Lung (tissue), 12 donors: Measurements from ENCODE around the gene TP53I3. TPM values are rescaled to one million over a fixed set of nuclear protein-coding genes. Genes with fewer than 3 reads are reported as not detected.
"Not testable (repeated sequence)": the region's sequence is repeated elsewhere in the genome, so short reads cannot be mapped to it uniquely, and the experiment has no call there.

Experiments used
- ATAC-seq: fragments of 200-7000 bp; cut with Tn5 transposase; one replicate; pipeline ENCODE4 v1.9.1; 2020; ENCODE audit warnings: moderate number of reproducible peaks; ENCODE audit not compliant: insufficient read depth, low FRiP score
- DNase-seq, 3 donors: peaks; one replicate each; pipeline ENCODE4 v3.0.0-alpha.2; 2013 to 2017
- H3K27ac ChIP-seq, 2 donors: one replicate each; pipeline ENCODE4 v1.5.1; 2013; ENCODE audit warnings: mild to moderate bottlenecking in 2 of 2, moderate library complexity in 2 of 2, control low read depth in 1 of 2, inconsistent platforms in 1 of 2, low read depth in 1 of 2, low read length in 1 of 2
- H3K27me3 ChIP-seq, 3 donors: one replicate each; pipeline ENCODE4 v1.5.1; 2013; ENCODE audit warnings: low read length in 2 of 3; ENCODE audit not compliant: control insufficient read depth in 3 of 3, insufficient read depth in 3 of 3
- H3K36me3 ChIP-seq, 4 donors: one replicate each; pipeline ENCODE4 v1.5.1; 2013; ENCODE audit warnings: low read length in 4 of 4, mild to moderate bottlenecking in 1 of 4, moderate library complexity in 1 of 4; ENCODE audit not compliant: control insufficient read depth in 4 of 4, insufficient read depth in 4 of 4
- H3K4me1 ChIP-seq, 5 donors: one replicate each; pipeline ENCODE4 v1.5.1; 2013; ENCODE audit warnings: low read length in 5 of 5, mild to moderate bottlenecking in 2 of 5, moderate library complexity in 1 of 5; ENCODE audit not compliant: control insufficient read depth in 5 of 5, insufficient read depth in 5 of 5
- H3K4me3 ChIP-seq: one replicate; pipeline ENCODE4 v1.5.1; 2013; ENCODE audit warnings: mild to moderate bottlenecking, control low read depth, moderate library complexity
- H3K9ac ChIP-seq, 2 donors: one replicate each; pipeline ENCODE4 v1.5.1; 2013; ENCODE audit warnings: low read length in 2 of 2, control low read depth in 1 of 2; ENCODE audit not compliant: insufficient read depth in 1 of 2
- H3K9me3 ChIP-seq, 4 donors: one replicate each; pipeline ENCODE4 v1.5.1; 2013; ENCODE audit warnings: low read length in 3 of 4, mild to moderate bottlenecking in 1 of 4, moderate library complexity in 1 of 4; ENCODE audit not compliant: control insufficient read depth in 4 of 4, insufficient read depth in 3 of 4
- CTCF ChIP-seq: IDR thresholded peaks from 2 replicates; pipeline ENCODE4 v1.5.1; 2012; ENCODE audit warnings: mild to moderate bottlenecking; ENCODE audit errors: control extremely low read depth, extremely low read depth
- WGBS, 2 donors: extraction: QIAGEN DNeasy Blood & Tissue Kit; methylation state at CpG; one replicate each; pipeline ENCODE4 v1.1.7; 2013; 5-methylcytosine and 5-hydroxymethylcytosine counted together
- polyA plus RNA-seq, 2 donors: library from polyadenylated mRNA; stranded (reverse); fragments of 200-250 nt; gene quantifications; one replicate each; pipeline ENCODE4 v1.2.1, GENCODE V29; 2013
- total RNA-seq, 2 donors: library from RNA; depleted of rRNA in 1 of 2; stranded (reverse); fragments of >200 nt in 1 of 2; gene quantifications; one replicate each; pipeline ENCODE4 v1.2.1, GENCODE V29; 2014 to 2021
- donor health status: control.
- donor health status: control.
- donor health status: Bipolar disorder and iron deficiency.
- donor health status: healthy.
- donor health status: DM: yes; HTN: yes; CAD: no.

The TP53I3 gene
- total and polyA plus RNA-seq, 4 donors = 35.7 to 63.8 (median 52.9) TPM

- DNase-seq (no peak), ATAC-seq (no peak)
- H3K27ac ChIP-seq = no peak overlapping the region
- TF ChIP-seq CTCF = no peak
- 64 to 75% methylated on average over 2 of the region's 2 CpGs for WGBS, 2 donors
- H3K27me3 ChIP-seq = no peaks in the 10 kb centered on the region
- no peaks in the 10 kb centered on the region for H3K4me1 ChIP-seq
- H3K9me3 ChIP-seq = peaks cover 0 to 3% (median 0%) of the 10 kb centered on the region in 4 donors
- H3K4me3 ChIP-seq = no peak overlapping the region
- H3K36me3 ChIP-seq = peaks cover 0 to 8% (median 3%) of the 10 kb centered on the region in 4 donors
- H3K9ac ChIP-seq = no peak overlapping the region
These were observed 26.8 kb upstream of the TP53I3 start for GRCh38 chr2:24111407-24111901.

GRCh38 chr2:24110660-24111303 is 26.1 kb upstream of the TP53I3 start:
- H3K4me1 ChIP-seq = no peaks in the 10 kb centered on the region
- peaks cover 0 to 3% (median 0%) of the 10 kb centered on the region in 4 donors for H3K9me3 ChIP-seq
- WGBS, 2 donors = 77 to 87% methylated on average over 7 of the region's 7 CpGs
- no peak overlapping the region for H3K27ac ChIP-seq
- no peak for ATAC-seq
- no peaks in the 10 kb centered on the region for H3K27me3 ChIP-seq
- TF ChIP-seq CTCF = no peak
- DNase-seq = no peak
- H3K4me3 ChIP-seq = no peak overlapping the region
- no peak overlapping the region for H3K9ac ChIP-seq
- peaks cover 0 to 8% (median 3%) of the 10 kb centered on the region in 4 donors for H3K36me3 ChIP-seq

- WGBS, 2 donors = 94 to 98% methylated on average over 1 of the region's 1 CpG
These were observed 24.8 kb upstream of the TP53I3 start for GRCh38 chr2:24109431-24109830.

GRCh38 chr2:24107336-24107735 is 22.7 kb upstream of the TP53I3 start:
- TF ChIP-seq CTCF = no peak
- ATAC-seq = no peak
- Histone ChIP-seq H3K9ac (no peak overlapping the region), H3K4me3 (no peak overlapping the region), H3K27ac (no peak overlapping the region), H3K9me3 (peaks cover 0 to 3% (median 0%) of the 10 kb centered on the region in 4 donors), H3K27me3 (no peaks in the 10 kb centered on the region), H3K36me3 (peaks cover 0 to 10% (median 0%) of the 10 kb centered on the region in 4 donors), H3K4me1 (no peaks in the 10 kb centered on the region)
- DNase-seq = no peak
- WGBS, 2 donors = 57 to 62% methylated on average over 1 of the region's 1 CpG

More at GRCh38 chr2:24109431-24109830, 24.8 kb upstream of the TP53I3 start:
- H3K36me3 ChIP-seq, H3K4me3 ChIP-seq, H3K9me3 ChIP-seq, H3K27ac ChIP-seq, H3K4me1 ChIP-seq, H3K9ac ChIP-seq, DNase-seq, H3K27me3 ChIP-seq, ATAC-seq: not testable (repeated sequence)
